ENCODE results near the gene RGP1. TPM values are rescaled to one million over a fixed set of nuclear protein-coding genes. Genes with fewer than 3 reads are reported as not detected.

Gene RGP1
- total RNA-seq, 1 donor from 2014 or later: 34.6 TPM

- DNase-seq: no peak
- no peak for ATAC-seq
- no peak overlapping the region for H3K27ac ChIP-seq
- intact Hi-C loops (cut with DNase I): no loop called here
- peaks cover 75% of the 10 kb centered on the region for H3K36me3 ChIP-seq
- H3K27me3 ChIP-seq: no peaks in the 10 kb centered on the region
- peaks cover 28% of the 10 kb centered on the region for H3K4me1 ChIP-seq
- TF ChIP-seq CTCF (IDR thresholded peaks at IDR 0.05): no peak
- H3K9me3 ChIP-seq: no peaks in the 10 kb centered on the region
- H3K4me3 ChIP-seq: no peak overlapping the region
Measured at GRCh38 chr9:35723908-35724307, 25.2 kb upstream of the RGP1 start.

- TF ChIP-seq CTCF (IDR thresholded peaks at IDR 0.05): no peak
- H3K36me3 ChIP-seq: peaks cover 60% of the 10 kb centered on the region
- H3K4me3 ChIP-seq: no peak overlapping the region
- intact Hi-C loops (cut with DNase I): no loop called here
- H3K9me3 ChIP-seq: no peaks in the 10 kb centered on the region
- H3K27me3 ChIP-seq: no peaks in the 10 kb centered on the region
- peaks cover 43% of the 10 kb centered on the region for H3K4me1 ChIP-seq
- no peak for ATAC-seq
- DNase-seq: no peak
- H3K27ac ChIP-seq: no peak overlapping the region
Measured at GRCh38 chr9:35725362-35725761, 23.7 kb upstream of the RGP1 start.

- TF ChIP-seq CTCF (IDR thresholded peaks at IDR 0.05): no peak
- Histone ChIP-seq H3K27me3 (no peaks in the 10 kb centered on the region), H3K36me3 (peaks cover 44% of the 10 kb centered on the region), H3K27ac (peak overlapping the region; percentile 77), H3K9me3 (no peaks in the 10 kb centered on the region), H3K4me1 (peaks cover 53% of the 10 kb centered on the region), H3K4me3 (peak overlapping the region; percentile 64)
- peak; percentile 75 for DNase-seq
- intact Hi-C loops (cut with DNase I): no loop called here
- peak; percentile 50 for ATAC-seq
Measured at GRCh38 chr9:35726931-35727330, 22.2 kb upstream of the RGP1 start.

- H3K36me3 ChIP-seq: peaks cover 37% of the 10 kb centered on the region
- DNase-seq: no peak
- peak overlapping the region; percentile 64 for H3K4me3 ChIP-seq
- intact Hi-C loops (cut with DNase I): no loop called here
- peak overlapping the region; percentile 77 for H3K27ac ChIP-seq
- H3K27me3 ChIP-seq: no peaks in the 10 kb centered on the region
- no peak for TF ChIP-seq CTCF (IDR thresholded peaks at IDR 0.05)
- no peak for ATAC-seq
- no peaks in the 10 kb centered on the region for H3K9me3 ChIP-seq
- peaks cover 53% of the 10 kb centered on the region for H3K4me1 ChIP-seq
Measured at GRCh38 chr9:35727676-35728040, 21.4 kb upstream of the RGP1 start.

GRCh38 chr9:35728041-35728971, 20.8 kb upstream of the RGP1 start:
- H3K4me3 ChIP-seq: peak overlapping the region; percentile 64
- ATAC-seq (peak; percentile 4), DNase-seq (peak; percentile 82)
- no peak for TF ChIP-seq CTCF (IDR thresholded peaks at IDR 0.05)
- H3K27me3 ChIP-seq: no peaks in the 10 kb centered on the region
- intact Hi-C loops (cut with DNase I): no loop called here
- peaks cover 56% of the 10 kb centered on the region for H3K4me1 ChIP-seq
- H3K36me3 ChIP-seq: peaks cover 31% of the 10 kb centered on the region
- H3K27ac ChIP-seq: peak overlapping the region; percentile 96
- no peaks in the 10 kb centered on the region for H3K9me3 ChIP-seq
